Liver (tissue), 9 donors: ENCODE measurements around the gene THTPA. TPM values are rescaled to one million over a fixed set of nuclear protein-coding genes. Genes with fewer than 3 reads are reported as not detected.

Source experiments
- DNase-seq: peaks from one replicate; pipeline ENCODE4 v3.0.0-alpha.2; 2017; ENCODE audit warnings: low spot score
- H3K27ac ChIP-seq, 2 donors: one replicate each; pipeline ENCODE4 v1.7.0; 2013; ENCODE audit warnings: inconsistent platforms in 2 of 2, low read length in 2 of 2, control low read depth in 1 of 2, low read depth in 1 of 2, mild to moderate bottlenecking in 1 of 2
- H3K27me3 ChIP-seq, 4 donors: one replicate each; pipeline versions ENCODE4 v1.6.1 to v1.7.0; 2013; ENCODE audit warnings: low read length in 3 of 4, inconsistent platforms in 1 of 4, mild to moderate bottlenecking in 1 of 4, moderate library complexity in 1 of 4; ENCODE audit not compliant: control insufficient read depth in 4 of 4, insufficient read depth in 4 of 4
- H3K36me3 ChIP-seq, 4 donors: one replicate each; pipeline versions ENCODE4 v1.6.1 to v1.7.0; 2013; ENCODE audit warnings: low read length in 3 of 4, mild to moderate bottlenecking in 3 of 4, low read depth in 1 of 4, moderate library complexity in 1 of 4; ENCODE audit not compliant: control insufficient read depth in 4 of 4, insufficient read depth in 3 of 4
- H3K4me1 ChIP-seq, 4 donors: one replicate each; pipeline versions ENCODE4 v1.6.1 to v1.7.0; 2013; ENCODE audit warnings: low read length in 3 of 4, mild to moderate bottlenecking in 3 of 4, moderate library complexity in 1 of 4; ENCODE audit not compliant: control insufficient read depth in 4 of 4, insufficient read depth in 4 of 4
- H3K4me3 ChIP-seq, 3 donors: one replicate each; pipeline versions ENCODE4 v1.6.1 to v1.7.0; 2013; ENCODE audit warnings: low read length in 3 of 3, control low read depth in 1 of 3, low read depth in 1 of 3, mild to moderate bottlenecking in 1 of 3
- H3K9ac ChIP-seq, 2 donors: one replicate each; pipeline ENCODE4 v1.7.0; 2013; ENCODE audit warnings: low read length in 2 of 2, mild to moderate bottlenecking in 2 of 2, moderate library complexity in 2 of 2, control low read depth in 1 of 2, low read depth in 1 of 2
- H3K9me3 ChIP-seq, 4 donors: one replicate each; pipeline versions ENCODE4 v1.6.1 to v1.7.0; 2013; ENCODE audit warnings: low read length in 3 of 4; ENCODE audit not compliant: control insufficient read depth in 4 of 4
- EGR1 ChIP-seq, 2 donors: IDR thresholded peaks; 2 replicates each; pipeline ENCODE4 v1.6.1; 2016 to 2018; ENCODE audit warnings: antibody characterized with exemption in 2 of 2, low read depth in 2 of 2
- FOXA2 ChIP-seq: IDR thresholded peaks from 2 replicates; pipeline ENCODE4 v1.6.1; 2016; ENCODE audit warnings: antibody characterized with exemption
- GABPA ChIP-seq, 2 donors: IDR thresholded peaks in 1 of 2; conservative IDR thresholded peaks in 1 of 2; 2 replicates each; pipeline ENCODE4 v1.6.1; 2016; ENCODE audit warnings: antibody characterized with exemption in 2 of 2, mild to moderate bottlenecking in 1 of 2, moderate library complexity in 1 of 2
- HNF4A ChIP-seq, 2 donors: conservative IDR thresholded peaks; 2 replicates each; pipeline ENCODE4 v1.6.1; 2016; ENCODE audit warnings: antibody characterized with exemption in 2 of 2, mild to moderate bottlenecking in 2 of 2
- HNF4G ChIP-seq: IDR thresholded peaks from 2 replicates; pipeline ENCODE4 v1.6.1; 2016; ENCODE audit warnings: antibody characterized with exemption
- NR2F2 ChIP-seq: IDR thresholded peaks from 2 replicates; pipeline ENCODE4 v1.6.1; 2016; ENCODE audit warnings: antibody characterized with exemption
- RAD21 ChIP-seq, 2 donors: IDR thresholded peaks; 2 replicates each; pipeline ENCODE4 v1.6.1; 2016; ENCODE audit warnings: antibody characterized with exemption in 2 of 2, mild to moderate bottlenecking in 2 of 2
- SP1 ChIP-seq: IDR thresholded peaks from 2 replicates; pipeline ENCODE4 v1.6.1; 2018; ENCODE audit warnings: antibody characterized with exemption, mild to moderate bottlenecking
- WGBS: extraction: QIAGEN DNeasy Blood & Tissue Kit; methylation state at CpG from one replicate; pipeline ENCODE4 v1.1.7; 2013; 5-methylcytosine and 5-hydroxymethylcytosine counted together
- polyA plus RNA-seq, 2 donors: library from polyadenylated mRNA; stranded (reverse) in 1 of 2; unstranded in 1 of 2; fragments of 200-250 nt in 1 of 2; fragments of >200 nt in 1 of 2; fragmentation: Nextera tagmentation in 1 of 2; extraction: Ambion mirVana in 1 of 2; gene quantifications; one replicate each; pipeline versions ENCODE4 v1.2.1 to v1.2.3, GENCODE V29; 2013 to 2015
- total RNA-seq, 2 donors: library from RNA; depleted of rRNA; stranded (reverse); fragments of >200 nt; gene quantifications; one replicate each; pipeline ENCODE4 v1.2.3, GENCODE V29; 2014
- TF ChIP-seq, protein P1 (sequence below): fragments of 150-350 bp; IDR thresholded peaks from 2 replicates; pipeline ENCODE4 v1.5.1; 2017; ENCODE audit warnings: improper control_type of control experiment, low read depth, low read length; ENCODE audit not compliant: missing input control
- TF ChIP-seq, protein P2 (sequence below): IDR thresholded peaks from 2 replicates; pipeline ENCODE4 v1.6.1; 2016; ENCODE audit warnings: antibody characterized with exemption
- TF ChIP-seq, protein P3 (sequence below): IDR thresholded peaks from 2 replicates; pipeline ENCODE4 v1.6.1; 2016; ENCODE audit warnings: antibody characterized with exemption
- donor health status: healthy.
- donor health status: healthy.
- donor health status: healthy.
- donor health status: healthy.
- donor health status: healthy.

THTPA gene
- total and polyA plus RNA-seq, 4 donors = 7.3 to 19.8 (median 9.9) TPM

DNA sequence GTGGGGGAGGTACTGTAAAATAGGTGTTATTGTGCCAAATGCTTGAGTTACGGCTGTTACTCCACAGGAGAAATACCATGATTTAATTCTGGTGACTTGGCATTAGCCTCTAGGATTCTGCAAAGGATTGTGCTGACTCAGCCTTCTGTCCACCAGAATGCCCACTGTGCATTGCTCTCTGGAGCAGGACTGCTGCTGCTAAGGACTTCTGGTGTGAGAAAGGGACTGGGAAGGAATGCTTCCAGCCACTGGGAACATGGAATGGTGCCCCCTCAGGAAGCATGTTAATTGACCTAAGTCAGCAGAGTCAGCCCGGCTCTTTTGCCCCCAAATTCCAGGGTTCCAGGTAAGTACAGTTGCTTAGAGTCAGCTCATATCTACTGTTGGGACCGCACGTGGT, 37.4 kb upstream of the THTPA start:
- H3K4me3 ChIP-seq = no peak overlapping the region
- H3K9ac ChIP-seq = no peak overlapping the region
- DNase-seq = no peak
- TF ChIP-seq, protein P1, sequence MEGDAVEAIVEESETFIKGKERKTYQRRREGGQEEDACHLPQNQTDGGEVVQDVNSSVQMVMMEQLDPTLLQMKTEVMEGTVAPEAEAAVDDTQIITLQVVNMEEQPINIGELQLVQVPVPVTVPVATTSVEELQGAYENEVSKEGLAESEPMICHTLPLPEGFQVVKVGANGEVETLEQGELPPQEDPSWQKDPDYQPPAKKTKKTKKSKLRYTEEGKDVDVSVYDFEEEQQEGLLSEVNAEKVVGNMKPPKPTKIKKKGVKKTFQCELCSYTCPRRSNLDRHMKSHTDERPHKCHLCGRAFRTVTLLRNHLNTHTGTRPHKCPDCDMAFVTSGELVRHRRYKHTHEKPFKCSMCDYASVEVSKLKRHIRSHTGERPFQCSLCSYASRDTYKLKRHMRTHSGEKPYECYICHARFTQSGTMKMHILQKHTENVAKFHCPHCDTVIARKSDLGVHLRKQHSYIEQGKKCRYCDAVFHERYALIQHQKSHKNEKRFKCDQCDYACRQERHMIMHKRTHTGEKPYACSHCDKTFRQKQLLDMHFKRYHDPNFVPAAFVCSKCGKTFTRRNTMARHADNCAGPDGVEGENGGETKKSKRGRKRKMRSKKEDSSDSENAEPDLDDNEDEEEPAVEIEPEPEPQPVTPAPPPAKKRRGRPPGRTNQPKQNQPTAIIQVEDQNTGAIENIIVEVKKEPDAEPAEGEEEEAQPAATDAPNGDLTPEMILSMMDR = no peak
- TF ChIP-seq GABPA (IDR thresholded peaks at IDR 0.05 in 1 of 2, conservative IDR thresholded peaks at IDR 0.05 in 1 of 2) (no peak), HNF4A (conservative IDR thresholded peaks at IDR 0.05) (no peak)
- no peaks in the 10 kb centered on the region for H3K36me3 ChIP-seq
- no peaks in the 10 kb centered on the region for H3K27me3 ChIP-seq
- H3K9me3 ChIP-seq = no peaks in the 10 kb centered on the region
- H3K4me1 ChIP-seq = no peaks in the 10 kb centered on the region
- no peak overlapping the region for H3K27ac ChIP-seq
- 93% methylated on average over 4 of the region's 4 CpGs for WGBS

DNA sequence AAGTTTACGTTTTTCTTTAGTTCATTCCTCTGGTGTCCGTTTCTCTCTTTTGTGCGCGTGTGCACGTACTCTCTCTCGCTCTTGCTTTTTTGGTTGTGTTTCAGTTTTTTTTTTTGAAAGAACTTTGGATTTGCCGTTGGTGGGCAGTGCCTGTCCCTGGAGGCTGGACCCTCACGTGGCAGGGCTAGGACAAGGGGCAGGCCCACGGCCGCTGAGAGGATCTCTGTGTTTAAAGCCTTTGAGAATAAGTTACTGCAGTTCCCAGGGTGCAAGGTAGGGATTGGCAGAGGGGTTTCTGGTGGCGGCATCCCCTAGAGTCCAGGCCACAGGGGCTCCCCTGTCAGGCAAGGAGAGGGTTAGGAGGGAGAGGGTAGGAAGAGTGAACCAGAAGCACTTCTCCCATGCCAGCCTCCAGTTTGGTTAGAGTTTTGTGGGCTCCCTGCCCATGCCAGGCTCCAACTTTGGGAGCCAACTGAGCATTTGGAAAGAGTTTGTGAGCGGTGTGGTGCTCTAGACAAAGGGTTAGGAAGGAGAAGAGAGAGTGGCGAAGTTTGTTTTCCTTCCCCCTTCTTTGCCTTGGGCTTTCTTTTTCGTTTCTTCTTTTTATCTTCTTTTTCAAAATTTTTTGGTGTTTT, 35.1 kb upstream of the THTPA start:
- no peaks in the 10 kb centered on the region for H3K4me1 ChIP-seq
- no peak overlapping the region for H3K4me3 ChIP-seq
- no peaks in the 10 kb centered on the region for H3K36me3 ChIP-seq
- H3K27me3 ChIP-seq = no peaks in the 10 kb centered on the region
- no peaks in the 10 kb centered on the region for H3K9me3 ChIP-seq
- H3K9ac ChIP-seq = no peak overlapping the region
- no peak for DNase-seq
- 84% methylated on average over 14 of the region's 14 CpGs for WGBS
- TF ChIP-seq RAD21 (IDR thresholded peaks at IDR 0.05) (no peak), GABPA (IDR thresholded peaks at IDR 0.05 in 1 of 2, conservative IDR thresholded peaks at IDR 0.05 in 1 of 2) (no peak), FOXA2 (no peak), HNF4A (conservative IDR thresholded peaks at IDR 0.05) (no peak), HNF4G (no peak), NR2F2 (no peak), SP1 (no peak), EGR1 (IDR thresholded peaks at IDR 0.05; ENCODE audit: low read depth in 2 of 2) (no peak)
- TF ChIP-seq, protein P2, sequence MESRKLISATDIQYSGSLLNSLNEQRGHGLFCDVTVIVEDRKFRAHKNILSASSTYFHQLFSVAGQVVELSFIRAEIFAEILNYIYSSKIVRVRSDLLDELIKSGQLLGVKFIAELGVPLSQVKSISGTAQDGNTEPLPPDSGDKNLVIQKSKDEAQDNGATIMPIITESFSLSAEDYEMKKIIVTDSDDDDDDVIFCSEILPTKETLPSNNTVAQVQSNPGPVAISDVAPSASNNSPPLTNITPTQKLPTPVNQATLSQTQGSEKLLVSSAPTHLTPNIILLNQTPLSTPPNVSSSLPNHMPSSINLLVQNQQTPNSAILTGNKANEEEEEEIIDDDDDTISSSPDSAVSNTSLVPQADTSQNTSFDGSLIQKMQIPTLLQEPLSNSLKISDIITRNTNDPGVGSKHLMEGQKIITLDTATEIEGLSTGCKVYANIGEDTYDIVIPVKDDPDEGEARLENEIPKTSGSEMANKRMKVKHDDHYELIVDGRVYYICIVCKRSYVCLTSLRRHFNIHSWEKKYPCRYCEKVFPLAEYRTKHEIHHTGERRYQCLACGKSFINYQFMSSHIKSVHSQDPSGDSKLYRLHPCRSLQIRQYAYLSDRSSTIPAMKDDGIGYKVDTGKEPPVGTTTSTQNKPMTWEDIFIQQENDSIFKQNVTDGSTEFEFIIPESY = no peak
- TF ChIP-seq, protein P1 = no peak
- TF ChIP-seq, protein P3, sequence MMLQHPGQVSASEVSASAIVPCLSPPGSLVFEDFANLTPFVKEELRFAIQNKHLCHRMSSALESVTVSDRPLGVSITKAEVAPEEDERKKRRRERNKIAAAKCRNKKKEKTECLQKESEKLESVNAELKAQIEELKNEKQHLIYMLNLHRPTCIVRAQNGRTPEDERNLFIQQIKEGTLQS = no peak
- H3K27ac ChIP-seq = no peak overlapping the region
